GM12892 (cell line): ENCODE results near the gene WDR5.
"Not testable (repeated sequence)": the region's sequence is repeated elsewhere in the genome, so short reads cannot be mapped to it uniquely, and the experiment has no call there.

ENCODE experiments used
- POLR2A ChIP-seq: IDR thresholded peaks from 2 replicates; pipeline ENCODE4 v1.6.1; 2011; ENCODE audit warnings: low read depth, low read length, control low read depth
- POLR2AphosphoS5 ChIP-seq: IDR thresholded peaks from 2 replicates; pipeline ENCODE4 v1.6.1; 2011; ENCODE audit warnings: low read depth, low read length, control low read depth

GRCh38 chr9:134101133-134101532, 34.7 kb upstream of the WDR5 start:
- not testable (repeated sequence) for TF ChIP-seq POLR2A, POLR2AphosphoS5
